Stimulated activated CD4-positive, alpha-beta T cell treated with anti-CD3 and anti-CD28 coated beads, Interleukin-15, amount 100 ng/mL, for 24 hours (primary cell): ENCODE measurements around the gene SLC39A5.
"Not testable (repeated sequence)": the region's sequence is repeated elsewhere in the genome, so short reads cannot be mapped to it uniquely, and the experiment has no call there.

Experiments used
- DNase-seq: peaks from one replicate; pipeline ENCODE4 v3.0.0-alpha.2; 2020

The SLC39A5 gene, protein sequence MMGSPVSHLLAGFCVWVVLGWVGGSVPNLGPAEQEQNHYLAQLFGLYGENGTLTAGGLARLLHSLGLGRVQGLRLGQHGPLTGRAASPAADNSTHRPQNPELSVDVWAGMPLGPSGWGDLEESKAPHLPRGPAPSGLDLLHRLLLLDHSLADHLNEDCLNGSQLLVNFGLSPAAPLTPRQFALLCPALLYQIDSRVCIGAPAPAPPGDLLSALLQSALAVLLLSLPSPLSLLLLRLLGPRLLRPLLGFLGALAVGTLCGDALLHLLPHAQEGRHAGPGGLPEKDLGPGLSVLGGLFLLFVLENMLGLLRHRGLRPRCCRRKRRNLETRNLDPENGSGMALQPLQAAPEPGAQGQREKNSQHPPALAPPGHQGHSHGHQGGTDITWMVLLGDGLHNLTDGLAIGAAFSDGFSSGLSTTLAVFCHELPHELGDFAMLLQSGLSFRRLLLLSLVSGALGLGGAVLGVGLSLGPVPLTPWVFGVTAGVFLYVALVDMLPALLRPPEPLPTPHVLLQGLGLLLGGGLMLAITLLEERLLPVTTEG

DNA sequence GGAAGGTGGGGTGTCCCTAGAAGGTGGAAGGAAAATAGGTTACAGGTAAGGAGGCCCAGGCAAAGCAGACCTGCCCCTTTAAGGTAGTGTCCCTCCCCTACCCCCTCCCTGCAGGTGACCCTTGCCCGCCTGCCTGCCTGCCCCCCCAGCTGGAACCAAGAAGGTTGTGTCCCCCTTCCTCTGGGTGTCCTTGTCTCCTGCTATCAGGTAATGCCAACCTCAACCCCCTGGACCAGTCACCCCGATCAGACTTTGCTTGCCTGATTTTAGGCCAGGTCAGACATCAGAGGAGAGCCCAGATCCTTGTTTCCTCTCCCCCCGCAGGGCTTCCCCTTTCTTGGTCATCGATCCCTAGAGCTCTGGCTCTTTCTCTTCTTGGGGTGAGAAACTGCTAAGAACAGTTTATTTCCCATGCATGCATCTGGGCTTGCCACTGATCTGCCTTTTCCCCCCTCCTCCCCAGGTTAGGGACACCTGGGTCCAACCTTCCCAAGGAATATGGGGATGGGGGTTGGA, at the start of gene SLC39A5:
Gene SLC39A5 (plus strand): TSS at position 136 of the 516 bp plus-strand sequence. CDS start 1,224 bp downstream, outside the sequence.
- no peak for DNase-seq

DNA sequence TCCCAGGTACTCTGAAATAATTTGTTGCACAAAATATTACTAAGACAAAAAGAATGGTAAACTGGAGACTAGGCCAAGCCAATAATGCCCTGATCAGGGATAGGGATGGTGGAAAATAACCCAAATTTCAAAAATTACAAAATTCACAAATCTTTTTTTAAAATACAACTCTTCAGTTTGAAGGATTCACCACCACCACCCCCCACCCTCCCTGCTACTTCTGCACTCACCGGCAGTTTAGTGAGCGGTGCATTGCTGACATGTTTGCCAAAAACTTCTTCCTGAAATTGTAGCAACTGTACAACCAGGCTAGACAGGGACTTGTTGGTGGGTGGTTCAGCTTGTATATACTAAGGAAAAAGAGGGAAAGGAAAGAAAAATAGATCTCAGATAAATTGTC, 42.9 kb upstream of the SLC39A5 start:
- no peak for DNase-seq

DNA sequence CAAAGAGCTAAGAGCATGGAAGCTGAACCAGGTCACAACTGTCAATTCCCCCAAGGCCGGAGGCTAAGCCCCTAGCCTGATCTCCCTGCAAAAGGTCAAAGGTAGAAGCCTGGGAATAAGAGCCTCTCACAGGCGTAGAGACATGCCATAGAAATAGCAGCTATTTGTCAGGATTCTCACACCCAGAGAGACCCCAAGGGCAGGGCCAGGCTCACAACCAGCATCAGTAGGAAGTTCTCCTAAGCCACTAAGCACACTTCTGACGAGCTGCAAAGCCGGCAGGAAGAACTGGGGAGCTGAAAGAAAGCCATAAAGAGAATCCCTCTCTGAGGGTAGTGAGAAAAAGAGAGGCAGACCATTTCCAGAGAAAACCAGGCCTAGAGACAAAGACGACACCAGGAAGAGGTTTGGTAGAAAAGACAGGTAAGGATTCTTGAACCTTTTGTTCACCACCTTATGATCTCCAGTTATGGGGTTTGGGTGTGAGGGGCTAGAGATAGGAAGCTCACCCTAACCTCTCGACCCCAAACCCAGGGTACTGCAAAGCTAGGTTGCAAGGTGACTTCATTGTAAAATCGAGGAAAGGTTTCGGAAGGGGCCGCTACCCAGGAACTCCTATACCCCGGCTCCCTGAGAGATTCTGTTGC, 41.6 kb upstream of the SLC39A5 start:
- peak; percentile 16 for DNase-seq

DNA sequence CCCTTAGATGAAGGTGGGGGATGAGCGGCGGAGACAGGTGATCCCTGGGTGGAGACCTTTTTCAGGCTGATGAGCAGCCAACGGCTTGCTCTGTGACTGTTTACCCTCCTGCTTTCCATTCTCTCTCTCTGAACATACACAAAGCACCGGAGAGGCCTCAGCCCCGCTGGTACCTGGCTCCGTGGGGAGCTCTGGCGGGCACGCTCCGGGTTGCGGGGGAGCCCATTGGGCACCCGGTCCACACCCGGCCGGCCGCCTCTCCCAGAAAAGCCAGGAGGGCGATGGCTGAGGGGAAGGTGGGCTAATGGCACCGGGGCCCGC, 41.1 kb upstream of the SLC39A5 start:
- no peak for DNase-seq

DNA sequence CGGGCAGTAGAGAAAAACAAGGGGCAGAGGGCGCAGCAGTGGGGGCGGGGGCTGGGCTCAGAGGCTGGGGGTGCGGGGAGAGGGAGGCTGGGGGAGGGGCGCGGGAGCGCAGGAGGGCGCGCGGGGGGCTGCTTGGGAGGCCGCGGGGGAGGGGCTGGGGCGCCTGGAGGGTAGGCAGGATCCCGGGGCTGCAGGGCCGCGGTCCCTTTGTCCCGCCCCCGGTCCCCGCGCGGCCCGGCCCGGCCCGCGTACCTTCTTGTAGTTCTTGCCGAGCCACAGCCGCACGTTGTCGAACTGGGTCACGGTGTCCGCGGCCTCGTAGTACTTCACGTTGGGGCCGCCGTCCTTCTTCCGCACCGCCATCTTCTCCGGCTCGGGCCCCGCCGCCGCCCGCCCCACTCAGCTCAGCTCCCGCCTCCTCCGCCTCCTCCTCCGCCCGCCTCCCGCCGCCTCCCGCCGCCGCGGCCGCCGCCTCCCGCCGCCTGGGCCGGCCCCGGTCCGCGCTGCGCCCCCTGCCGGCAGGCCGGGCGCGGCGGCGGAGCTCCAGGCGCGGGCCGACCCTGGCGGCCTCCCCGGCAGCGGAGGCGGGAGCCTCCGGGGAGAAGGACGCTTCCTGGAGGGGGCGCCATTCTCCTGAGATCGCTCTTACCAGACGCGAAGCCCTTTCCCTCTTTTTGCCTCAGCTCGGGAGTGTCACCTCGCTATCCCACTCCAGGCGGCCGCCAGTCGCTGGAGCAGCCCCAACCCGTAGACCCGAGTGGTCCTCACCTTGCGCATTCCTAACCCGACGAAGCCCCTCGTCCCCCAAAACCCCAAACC, 40.5 kb upstream of the SLC39A5 start, which contains the start of gene SMARCC2:
Gene SMARCC2 (minus strand): TSS at position 385 of the 819 bp plus-strand sequence. CDS start 22 bp downstream, at position 363.
- DNase-seq: peak; percentile 88

DNA sequence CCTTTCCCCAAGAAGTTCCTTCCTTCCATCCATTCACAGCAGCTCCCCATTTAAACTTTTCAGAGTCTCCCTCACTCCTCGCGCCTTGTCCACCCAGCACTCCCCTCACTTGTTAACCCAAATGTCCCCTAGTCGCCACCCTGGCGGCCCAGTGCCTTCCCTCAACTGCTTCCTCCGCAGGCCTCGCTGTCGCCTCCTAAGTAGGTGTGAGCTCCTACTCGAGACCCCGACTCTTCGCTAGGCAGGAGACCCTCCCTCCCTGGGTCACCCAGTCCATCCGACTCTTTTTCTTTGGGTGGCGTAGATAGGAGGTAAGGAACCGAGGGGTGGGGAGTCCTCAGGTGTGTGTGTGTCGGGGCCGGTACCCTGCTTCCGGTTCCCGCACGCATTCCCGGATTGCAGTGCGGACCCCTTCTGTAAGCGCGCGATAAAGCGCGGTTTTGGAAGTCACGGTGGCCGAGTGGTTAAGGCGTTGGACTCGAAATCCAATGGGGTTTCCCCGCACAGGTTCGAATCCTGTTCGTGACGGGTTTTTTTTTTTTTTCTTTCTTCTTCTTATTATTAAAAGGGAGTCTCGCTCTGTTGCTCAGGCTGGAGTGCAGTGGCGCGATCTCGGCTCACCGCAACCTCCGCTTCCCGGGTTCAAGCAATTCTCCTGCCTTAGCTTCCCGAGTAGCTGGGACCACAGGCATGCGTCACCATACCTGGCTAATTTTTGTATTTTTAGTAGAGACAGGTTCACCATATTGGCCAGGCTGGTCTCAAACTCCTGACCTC, 39.7 kb upstream of the SLC39A5 start:
- peak; percentile 91 for DNase-seq

DNA sequence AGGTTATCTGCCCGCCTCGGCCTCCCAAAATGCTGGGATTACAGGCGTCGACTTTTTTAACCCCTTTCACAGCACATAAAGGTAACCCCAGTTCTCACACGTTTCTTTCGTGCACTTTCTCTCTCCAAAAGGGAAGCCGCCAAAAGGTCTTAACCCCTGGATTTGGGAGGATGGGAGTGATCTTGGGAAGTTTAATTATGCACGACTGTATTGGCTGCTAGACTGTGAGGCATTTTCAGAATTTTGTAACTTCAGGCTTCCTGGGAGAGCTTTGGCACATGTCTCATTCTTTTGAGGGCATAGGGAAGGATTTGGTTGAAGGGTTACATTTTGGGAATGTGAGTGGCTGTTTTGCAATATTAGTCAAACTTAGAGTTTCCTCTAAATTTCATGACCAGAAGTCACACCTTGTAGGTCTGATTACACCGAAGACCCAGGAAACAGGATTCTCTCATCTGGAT, 39.1 kb upstream of the SLC39A5 start:
- DNase-seq: no peak

DNA sequence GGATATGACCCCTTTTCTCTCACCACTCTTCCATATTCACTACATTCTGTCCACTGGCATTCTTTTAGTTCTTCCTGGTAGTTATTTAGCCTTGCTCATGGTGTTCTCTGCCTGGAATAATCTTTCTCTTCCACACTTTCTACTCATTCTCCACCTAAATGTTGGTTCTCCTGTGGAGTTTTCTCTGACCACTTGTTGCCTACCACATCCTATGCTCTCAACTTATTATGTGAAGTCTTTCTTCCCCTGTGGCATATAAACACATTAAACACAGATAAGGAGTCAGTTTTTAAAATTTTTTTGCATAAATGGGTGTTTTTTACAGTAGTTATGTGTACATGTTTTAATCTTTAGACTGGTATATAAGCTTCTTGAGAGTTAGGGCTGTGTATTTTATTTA, 37.3 kb upstream of the SLC39A5 start:
- no peak for DNase-seq

DNA sequence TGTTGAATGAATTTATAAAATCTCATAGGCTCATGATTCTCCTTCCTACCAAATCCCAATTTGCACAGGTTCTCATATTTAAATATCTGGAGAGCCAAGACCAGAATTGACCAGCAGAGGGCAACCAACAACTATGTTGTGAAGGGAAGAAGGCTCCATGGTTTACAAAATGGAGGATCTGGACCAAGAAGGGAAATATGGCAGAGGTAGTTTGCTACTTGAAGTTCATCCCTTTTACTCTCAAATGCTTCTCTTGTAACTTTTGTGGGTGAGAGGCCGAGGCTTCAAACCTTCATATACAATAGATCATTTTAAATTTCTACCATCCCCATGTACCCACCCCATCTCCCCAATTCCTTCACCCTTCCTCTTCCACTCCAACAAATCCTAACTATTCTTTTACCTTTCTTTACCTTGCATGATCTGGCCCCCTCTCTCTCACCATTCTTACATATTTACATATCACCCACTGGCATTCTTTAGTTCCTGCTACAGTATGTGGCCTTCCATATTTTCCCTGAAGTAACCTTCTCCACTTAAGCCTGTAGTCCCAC, 36.7 kb upstream of the SLC39A5 start:
- DNase-seq: peak; percentile 86

DNA sequence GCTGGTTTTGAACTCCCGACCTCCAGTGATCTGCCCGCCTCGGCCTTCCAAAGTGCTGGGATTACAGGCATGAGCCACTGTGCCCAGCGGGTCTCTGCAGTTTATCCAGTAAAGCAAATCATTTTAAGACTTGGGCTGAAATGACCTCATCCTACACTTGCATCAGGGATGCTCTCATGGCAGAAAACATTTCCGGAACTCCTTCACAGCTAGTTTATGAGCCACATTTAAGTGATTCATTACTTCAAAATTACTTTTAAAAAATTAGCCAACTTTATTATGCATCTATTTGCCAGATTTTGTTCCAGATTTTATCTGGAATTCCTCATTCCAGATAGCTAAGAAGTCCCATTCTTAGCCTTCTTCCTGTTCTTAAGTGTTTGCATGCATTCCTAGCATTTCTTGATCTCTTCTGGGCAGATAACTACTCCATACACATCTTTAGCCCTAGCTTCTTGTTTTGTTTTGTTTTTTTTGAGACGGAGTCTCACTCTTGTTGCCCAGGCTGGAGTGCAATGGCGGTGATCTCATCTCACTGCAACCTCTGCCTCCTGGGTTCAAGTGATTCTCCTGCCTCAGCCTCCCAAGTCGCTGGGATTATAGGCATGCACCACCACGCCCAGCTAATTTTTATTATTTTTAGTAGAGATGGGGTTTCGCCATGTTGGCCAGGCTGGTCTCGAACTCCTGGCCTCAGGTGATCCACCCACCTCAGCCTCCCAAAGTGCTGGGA, 32.9 kb upstream of the SLC39A5 start:
- not testable (repeated sequence) for DNase-seq

DNA sequence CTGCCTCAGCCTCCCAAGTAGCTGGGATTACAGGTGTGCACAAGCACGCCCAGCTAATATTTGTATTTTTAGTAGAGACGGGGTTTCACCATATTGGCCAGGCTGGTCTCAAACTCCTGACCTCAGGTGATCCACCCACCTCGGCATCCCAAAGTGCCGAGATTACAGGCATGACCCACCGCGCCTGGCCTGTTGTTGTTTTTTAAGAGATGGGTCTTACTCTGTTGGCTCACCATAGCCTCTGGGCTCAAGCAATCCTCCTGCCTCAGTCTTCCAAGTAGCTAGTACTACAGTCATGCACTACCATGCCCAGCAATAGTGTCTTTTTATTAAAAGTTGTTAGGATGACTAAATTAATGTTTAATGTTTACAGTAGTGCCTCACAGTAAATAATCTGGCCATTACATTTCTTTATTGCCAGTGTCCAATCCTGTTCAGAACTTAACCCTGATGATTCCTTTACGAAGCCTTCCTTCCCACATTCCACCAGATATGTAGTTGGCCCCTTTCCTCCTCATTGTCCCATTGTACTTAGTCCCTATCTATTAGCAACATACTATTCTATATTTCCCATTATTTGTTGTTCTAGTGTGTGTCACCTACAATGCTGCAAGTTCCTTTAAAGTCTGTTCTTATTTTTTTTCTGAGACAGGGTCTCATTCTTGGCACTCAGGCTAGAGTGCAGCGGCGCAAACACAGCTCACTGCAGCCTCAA, 31.8 kb upstream of the SLC39A5 start:
- no peak for DNase-seq

DNA sequence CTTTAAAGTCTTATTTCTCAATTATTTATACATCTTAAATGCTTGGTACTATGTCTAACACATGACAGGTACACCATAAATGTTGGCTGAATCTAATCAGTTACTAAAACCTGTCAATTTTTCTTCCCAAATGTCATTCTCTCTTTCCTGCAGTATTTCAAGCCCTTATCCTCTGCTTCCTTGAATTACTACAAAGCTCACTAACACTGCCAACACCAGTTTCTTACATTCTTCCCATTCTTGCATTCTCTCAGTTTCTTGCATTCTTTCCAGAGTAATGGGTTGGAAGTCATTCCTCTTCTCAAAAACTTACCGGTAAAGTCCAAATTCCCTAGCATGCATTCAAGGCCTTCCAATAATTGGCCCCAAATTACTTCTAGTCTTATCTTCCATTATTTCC, 31.0 kb upstream of the SLC39A5 start:
- no peak for DNase-seq

DNA sequence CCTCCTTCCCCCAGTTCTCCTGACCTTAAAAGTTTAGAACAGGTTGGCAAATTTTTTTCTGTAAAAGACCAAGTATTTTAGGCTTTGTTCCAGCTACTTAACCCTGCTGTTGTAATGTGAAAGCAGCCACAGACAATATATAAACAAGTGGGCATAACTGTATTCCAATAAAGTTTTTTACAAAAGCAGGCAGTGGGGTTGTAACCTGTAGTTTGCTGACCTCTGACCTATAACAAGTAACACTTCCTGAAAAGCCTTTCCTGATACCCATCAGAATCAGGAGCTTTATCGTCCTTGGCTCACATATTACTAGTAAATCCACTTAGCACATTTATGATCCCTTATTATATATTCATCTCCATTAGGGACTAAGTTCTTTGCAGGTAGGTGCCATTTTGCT, 27.5 kb upstream of the SLC39A5 start:
- DNase-seq: no peak

DNA sequence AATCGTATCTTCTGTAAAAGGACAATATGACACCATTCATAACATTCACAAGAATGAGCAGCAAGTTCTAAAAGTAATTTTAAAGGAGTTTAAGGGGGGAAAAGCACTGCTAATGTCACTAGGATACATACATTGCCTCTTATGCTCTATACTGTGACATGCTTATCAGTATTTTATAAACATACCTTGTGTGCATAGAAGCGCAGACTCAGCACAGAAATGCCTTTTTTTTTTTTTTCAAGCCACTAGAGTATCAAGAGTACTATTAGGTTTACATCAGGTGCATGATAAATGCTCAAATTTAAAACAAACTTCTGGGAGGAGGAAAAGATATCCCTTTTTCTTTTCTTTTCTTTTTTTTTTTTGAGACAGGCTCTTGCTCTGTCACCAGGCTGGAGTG, 27.0 kb upstream of the SLC39A5 start:
- DNase-seq: no peak

DNA sequence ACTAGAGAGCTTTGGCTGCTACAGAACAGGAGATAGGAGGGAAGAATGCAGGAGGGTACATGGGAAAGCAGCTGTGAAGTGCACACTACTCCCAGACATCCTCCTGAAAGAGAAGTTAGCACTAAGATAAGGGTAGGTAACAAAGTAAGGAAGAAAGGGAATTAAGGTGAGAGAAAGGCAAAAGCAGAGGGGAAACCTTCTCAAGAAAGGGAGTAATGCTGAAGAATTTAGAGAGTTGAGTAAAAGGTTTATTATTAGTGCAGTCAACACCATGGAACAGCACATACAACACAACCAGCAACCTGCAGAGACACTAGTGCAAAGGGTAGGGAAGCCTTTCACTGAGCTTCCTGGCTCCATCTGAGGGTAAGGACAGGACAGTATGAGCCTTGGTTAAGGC, 25.6 kb upstream of the SLC39A5 start:
- DNase-seq: no peak

DNA sequence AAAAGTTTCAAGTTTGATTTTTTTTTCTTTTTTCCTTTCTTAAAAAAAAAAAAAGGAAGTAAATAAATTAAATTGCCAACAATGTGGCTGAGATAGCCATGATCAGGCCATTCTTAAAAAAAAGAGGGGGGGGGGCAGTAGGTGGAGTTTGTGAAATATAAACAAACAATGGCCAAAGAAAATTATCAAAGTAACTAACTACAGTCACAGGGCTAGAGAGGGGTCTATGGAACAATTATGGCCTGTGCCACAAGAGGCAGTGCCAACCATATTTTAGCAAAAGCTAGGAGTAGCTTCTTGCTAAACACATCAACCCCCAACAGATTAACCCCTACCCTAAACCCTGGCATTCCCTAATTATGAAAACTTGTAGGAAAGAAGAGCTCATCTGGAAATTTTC, 24.4 kb upstream of the SLC39A5 start:
- no peak for DNase-seq

DNA sequence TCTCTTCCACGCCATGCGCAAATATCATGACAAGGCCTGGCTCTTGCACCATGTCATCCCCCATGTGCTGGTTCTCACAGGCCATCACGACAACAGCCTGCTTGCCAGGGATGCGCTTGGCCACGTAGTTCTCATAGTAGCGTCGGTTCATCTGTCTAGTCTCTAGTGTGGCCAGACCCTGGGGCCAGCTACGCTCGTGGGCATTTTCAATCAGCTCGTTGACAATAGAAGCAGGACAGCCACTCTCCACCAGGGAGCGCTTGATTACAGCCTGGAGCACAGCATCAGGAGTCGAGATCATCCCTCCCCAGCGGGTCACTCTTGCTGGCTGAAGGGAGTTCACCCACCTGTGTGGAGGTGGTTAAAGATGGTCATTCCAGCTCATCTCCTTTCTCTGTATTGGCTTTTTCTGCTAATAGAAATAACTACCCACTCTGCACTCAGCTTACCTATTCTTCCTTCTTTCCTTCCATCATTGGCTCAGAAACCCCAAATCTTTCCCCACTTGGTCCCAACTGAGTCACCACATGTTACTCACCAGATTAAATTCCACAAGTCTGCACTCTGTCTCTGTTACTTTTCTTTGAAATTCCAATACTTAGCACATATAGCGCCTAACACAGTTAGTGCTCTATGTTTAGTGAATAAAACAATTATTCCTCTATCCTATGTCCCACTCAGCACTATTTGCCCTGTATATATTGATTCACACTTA, 23.2 kb upstream of the SLC39A5 start:
- peak; percentile 57 for DNase-seq

DNA sequence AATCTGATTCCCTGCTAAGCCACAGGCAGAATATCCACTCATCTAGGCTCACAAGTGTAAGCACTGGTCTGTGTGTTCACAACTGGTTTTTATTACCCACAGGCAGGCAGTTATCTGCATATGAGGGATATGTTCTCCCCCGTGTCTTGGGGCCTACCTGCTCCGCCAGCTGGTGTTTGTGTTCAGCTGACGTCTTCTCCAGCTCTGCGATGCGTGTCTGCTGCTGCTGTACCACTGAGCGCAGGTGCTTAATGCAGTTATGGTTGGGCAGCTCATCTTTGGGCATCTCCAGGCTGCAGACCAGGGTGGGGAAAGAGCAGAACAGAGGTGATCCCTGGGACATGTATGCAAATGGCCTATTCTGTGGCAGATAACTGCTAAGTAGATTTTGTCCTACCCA, 21.8 kb upstream of the SLC39A5 start:
- no peak for DNase-seq

DNA sequence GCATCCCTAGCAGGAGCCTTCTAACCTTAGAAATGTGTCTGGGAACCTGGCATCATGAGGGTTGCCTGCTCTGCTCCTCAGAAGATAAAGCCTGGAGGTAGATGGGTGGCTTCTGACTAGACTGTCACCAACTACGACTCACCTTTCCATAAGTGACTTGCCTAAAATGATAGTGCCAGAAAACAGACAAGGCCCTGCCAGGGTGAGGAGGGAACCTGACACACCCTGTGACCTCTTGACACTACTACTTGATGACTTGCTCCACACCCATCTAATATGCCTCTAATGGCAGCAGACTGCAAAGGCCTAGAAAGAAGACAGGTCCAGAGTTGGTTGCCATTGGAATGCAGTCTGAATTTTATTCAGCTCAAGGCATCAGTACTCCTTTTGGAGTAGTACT, 17.5 kb upstream of the SLC39A5 start:
- DNase-seq: peak; percentile 25

DNA sequence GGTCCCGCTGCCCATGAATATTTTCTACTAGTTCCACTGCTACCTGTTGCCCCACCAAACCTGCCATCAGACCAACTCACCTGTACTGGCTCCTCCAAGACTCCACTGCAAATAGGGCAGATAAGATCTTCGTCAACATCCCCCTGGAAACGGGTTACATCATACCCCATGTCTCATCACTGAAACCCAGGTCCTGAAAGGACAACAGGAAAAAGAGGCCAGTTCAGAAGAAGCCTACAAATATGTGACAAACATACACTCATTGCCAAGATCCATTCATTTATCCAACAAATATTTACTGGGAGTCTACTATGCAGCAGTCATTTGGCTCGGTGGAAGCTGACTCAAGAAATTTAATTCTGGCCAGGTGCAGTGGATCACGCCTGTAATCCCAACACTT, 16.0 kb upstream of the SLC39A5 start:
- no peak for DNase-seq
